GM12878 (cell line): Measurements from ENCODE around the gene SNRPA. TPM values are rescaled to one million over a fixed set of nuclear protein-coding genes. Genes with fewer than 3 reads are reported as not detected.

Source experiments
- CREB1 ChIP-seq: IDR thresholded peaks from 2 replicates; pipeline ENCODE4 v1.6.1; 2012; ENCODE audit warnings: low read depth, mild to moderate bottlenecking, inconsistent platforms
- CUX1 ChIP-seq: IDR thresholded peaks from 2 replicates; pipeline ENCODE4 v1.6.1; 2012; ENCODE audit warnings: improper control_type of control experiment, low read depth, low read length; ENCODE audit not compliant: insufficient replicate concordance
- GATAD2B ChIP-seq: fragments of 450-650 bp; conservative IDR thresholded peaks from 2 replicates; pipeline ENCODE4 v1.6.1; 2017; ENCODE audit warnings: low read depth, mild to moderate bottlenecking, moderate library complexity
- MTA3 ChIP-seq: IDR thresholded peaks from 2 replicates; pipeline ENCODE4 v1.6.1; 2012; ENCODE audit warnings: low read length, inconsistent platforms, borderline replicate concordance
- RCOR1 ChIP-seq: conservative IDR thresholded peaks from 2 replicates; pipeline ENCODE4 v1.6.1; 2012; ENCODE audit warnings: low read depth, low read length, improper control_type of control experiment
- SPI1 ChIP-seq: IDR thresholded peaks from 2 replicates; pipeline ENCODE4 v1.6.1; 2011; ENCODE audit warnings: low read depth, mild to moderate bottlenecking, low read length, moderate library complexity, borderline replicate concordance; ENCODE audit not compliant: insufficient read depth
- SREBF2 ChIP-seq: IDR thresholded peaks from 2 replicates; pipeline ENCODE4 v1.6.1; 2012; ENCODE audit warnings: mild to moderate bottlenecking, low read length
- polyA plus RNA-seq, 11 experiments: library from polyadenylated mRNA; depleted of rRNA in 4 of 11; unstranded in 6 of 11; stranded (reverse) in 5 of 11; fragments of >200 nt; fragmentation: Nextera tagmentation in 4 of 11; fragmentation: Illumina TruSeq in 1 of 11; extraction: Ambion mirVana in 4 of 11; extraction: Trizol in 1 of 11; gene quantifications; 1 replicate in 1 of 11; 2 replicates in 10 of 11; pipeline versions ENCODE4 v1.2.1 to v1.2.3, GENCODE V29; 2011 to 2016; ENCODE audit warnings: inconsistent platforms in 2 of 11, missing spikeins in 2 of 11, low read depth in 1 of 11
- total RNA-seq, 4 experiments: library from RNA; depleted of rRNA in 3 of 4; stranded (reverse); fragments of >200 nt in 3 of 4; fragmentation: Illumina TruSeq in 1 of 4; extraction: Trizol in 1 of 4; gene quantifications; 2 replicates each; pipeline versions ENCODE4 v1.2.1 to v1.2.3, GENCODE V29; 2013 to 2021
- TF ChIP-seq, protein P1 (sequence below): fragments of 450-650 bp; formaldehyde crosslinking; IDR thresholded peaks from 2 replicates; pipeline ENCODE4 v1.4.0; 2020; ENCODE audit warnings: mild to moderate bottlenecking, moderate library complexity

The SNRPA gene
- total and polyA plus RNA-seq, 10 of the 15 experiments (the other 5 are each of a cell fraction or from before 2014, with no cell fraction given): 14.8 to 299 (median 202) TPM

DNA sequence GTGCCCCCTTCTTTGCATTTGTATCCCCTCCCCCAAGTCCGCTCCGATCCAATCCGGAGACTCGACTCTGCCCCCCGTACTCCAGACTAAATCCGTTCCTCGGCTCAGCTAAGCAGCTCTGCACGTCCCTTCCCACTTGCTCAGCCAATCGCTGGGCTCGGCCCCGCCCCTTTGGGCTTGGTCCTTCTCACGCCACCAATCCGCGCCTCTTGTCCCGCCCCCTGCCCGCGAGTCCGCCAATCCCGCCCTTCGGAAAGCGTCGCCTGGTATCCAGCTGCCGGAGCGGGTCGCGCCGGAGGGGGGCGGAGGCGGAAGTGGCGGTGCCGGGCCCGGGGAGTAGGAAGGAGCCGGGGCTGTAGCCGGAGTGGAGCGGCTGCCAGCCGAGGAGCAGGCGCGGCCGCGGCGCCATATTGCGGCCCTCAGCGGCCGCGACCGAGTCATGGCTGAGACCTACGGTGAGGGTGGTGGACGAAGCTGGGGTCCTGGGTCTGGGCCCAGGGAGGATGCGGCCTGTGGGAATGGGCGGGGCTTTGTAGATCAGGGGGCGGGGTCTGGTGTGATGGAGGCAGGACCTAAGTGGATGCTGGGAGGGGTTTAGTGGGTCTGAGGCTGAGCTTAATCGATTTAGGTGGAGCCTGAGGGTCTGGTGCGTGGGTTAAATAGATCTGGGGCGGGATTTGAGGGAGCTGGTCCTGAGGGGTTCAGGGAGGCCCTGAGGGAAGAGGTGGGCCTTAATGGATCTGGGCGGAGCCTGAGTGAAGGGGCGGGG lies 27.1 kb downstream of the SNRPA start, which contains the start of gene RAB4B (continued):
- TF ChIP-seq CUX1 (no peak), SPI1 (peak; percentile 66), SREBF2 (peak; percentile 49; the same call in 1 of the 2 replicates), GATAD2B (peak; percentile 76), RCOR1 (no peak), CREB1 (peak; percentile 42), MTA3 (no peak)
- TF ChIP-seq, protein P1, sequence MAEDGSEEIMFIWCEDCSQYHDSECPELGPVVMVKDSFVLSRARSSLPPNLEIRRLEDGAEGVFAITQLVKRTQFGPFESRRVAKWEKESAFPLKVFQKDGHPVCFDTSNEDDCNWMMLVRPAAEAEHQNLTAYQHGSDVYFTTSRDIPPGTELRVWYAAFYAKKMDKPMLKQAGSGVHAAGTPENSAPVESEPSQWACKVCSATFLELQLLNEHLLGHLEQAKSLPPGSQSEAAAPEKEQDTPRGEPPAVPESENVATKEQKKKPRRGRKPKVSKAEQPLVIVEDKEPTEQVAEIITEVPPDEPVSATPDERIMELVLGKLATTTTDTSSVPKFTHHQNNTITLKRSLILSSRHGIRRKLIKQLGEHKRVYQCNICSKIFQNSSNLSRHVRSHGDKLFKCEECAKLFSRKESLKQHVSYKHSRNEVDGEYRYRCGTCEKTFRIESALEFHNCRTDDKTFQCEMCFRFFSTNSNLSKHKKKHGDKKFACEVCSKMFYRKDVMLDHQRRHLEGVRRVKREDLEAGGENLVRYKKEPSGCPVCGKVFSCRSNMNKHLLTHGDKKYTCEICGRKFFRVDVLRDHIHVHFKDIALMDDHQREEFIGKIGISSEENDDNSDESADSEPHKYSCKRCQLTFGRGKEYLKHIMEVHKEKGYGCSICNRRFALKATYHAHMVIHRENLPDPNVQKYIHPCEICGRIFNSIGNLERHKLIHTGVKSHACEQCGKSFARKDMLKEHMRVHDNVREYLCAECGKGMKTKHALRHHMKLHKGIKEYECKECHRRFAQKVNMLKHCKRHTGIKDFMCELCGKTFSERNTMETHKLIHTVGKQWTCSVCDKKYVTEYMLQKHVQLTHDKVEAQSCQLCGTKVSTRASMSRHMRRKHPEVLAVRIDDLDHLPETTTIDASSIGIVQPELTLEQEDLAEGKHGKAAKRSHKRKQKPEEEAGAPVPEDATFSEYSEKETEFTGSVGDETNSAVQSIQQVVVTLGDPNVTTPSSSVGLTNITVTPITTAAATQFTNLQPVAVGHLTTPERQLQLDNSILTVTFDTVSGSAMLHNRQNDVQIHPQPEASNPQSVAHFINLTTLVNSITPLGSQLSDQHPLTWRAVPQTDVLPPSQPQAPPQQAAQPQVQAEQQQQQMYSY (CRISPR knock-in tag): no peak
